Liver (tissue), 9 donors: ENCODE results near the gene MRPL50. TPM values are rescaled to one million over a fixed set of nuclear protein-coding genes. Genes with fewer than 3 reads are reported as not detected.
A peak's percentile ranks its signal among the peaks of the same experiment; 100 is the strongest.

Source experiments
- DNase-seq: peaks from one replicate; pipeline ENCODE4 v3.0.0-alpha.2; 2017; ENCODE audit warnings: low spot score
- H3K27ac ChIP-seq, 2 donors: one replicate each; pipeline ENCODE4 v1.7.0; 2013; ENCODE audit warnings: inconsistent platforms in 2 of 2, low read length in 2 of 2, control low read depth in 1 of 2, low read depth in 1 of 2, mild to moderate bottlenecking in 1 of 2
- H3K27me3 ChIP-seq, 4 donors: one replicate each; pipeline versions ENCODE4 v1.6.1 to v1.7.0; 2013; ENCODE audit warnings: low read length in 3 of 4, inconsistent platforms in 1 of 4, mild to moderate bottlenecking in 1 of 4, moderate library complexity in 1 of 4; ENCODE audit not compliant: control insufficient read depth in 4 of 4, insufficient read depth in 4 of 4
- H3K36me3 ChIP-seq, 4 donors: one replicate each; pipeline versions ENCODE4 v1.6.1 to v1.7.0; 2013; ENCODE audit warnings: low read length in 3 of 4, mild to moderate bottlenecking in 3 of 4, low read depth in 1 of 4, moderate library complexity in 1 of 4; ENCODE audit not compliant: control insufficient read depth in 4 of 4, insufficient read depth in 3 of 4
- H3K4me1 ChIP-seq, 4 donors: one replicate each; pipeline versions ENCODE4 v1.6.1 to v1.7.0; 2013; ENCODE audit warnings: low read length in 3 of 4, mild to moderate bottlenecking in 3 of 4, moderate library complexity in 1 of 4; ENCODE audit not compliant: control insufficient read depth in 4 of 4, insufficient read depth in 4 of 4
- H3K4me3 ChIP-seq, 3 donors: one replicate each; pipeline versions ENCODE4 v1.6.1 to v1.7.0; 2013; ENCODE audit warnings: low read length in 3 of 3, control low read depth in 1 of 3, low read depth in 1 of 3, mild to moderate bottlenecking in 1 of 3
- H3K9ac ChIP-seq, 2 donors: one replicate each; pipeline ENCODE4 v1.7.0; 2013; ENCODE audit warnings: low read length in 2 of 2, mild to moderate bottlenecking in 2 of 2, moderate library complexity in 2 of 2, control low read depth in 1 of 2, low read depth in 1 of 2
- H3K9me3 ChIP-seq, 4 donors: one replicate each; pipeline versions ENCODE4 v1.6.1 to v1.7.0; 2013; ENCODE audit warnings: low read length in 3 of 4; ENCODE audit not compliant: control insufficient read depth in 4 of 4
- ATF3 ChIP-seq: IDR thresholded peaks from 2 replicates; pipeline ENCODE4 v1.6.1; 2016; ENCODE audit warnings: antibody characterized with exemption
- CTCF ChIP-seq: fragments of 150-350 bp; IDR thresholded peaks from 2 replicates; pipeline ENCODE4 v1.5.1; 2017; ENCODE audit warnings: improper control_type of control experiment, low read depth, low read length; ENCODE audit not compliant: missing input control
- EGR1 ChIP-seq, 2 donors: IDR thresholded peaks; 2 replicates each; pipeline ENCODE4 v1.6.1; 2016 to 2018; ENCODE audit warnings: antibody characterized with exemption in 2 of 2, low read depth in 2 of 2
- FOXA1 ChIP-seq: IDR thresholded peaks from 2 replicates; pipeline ENCODE4 v1.6.1; 2016; ENCODE audit warnings: antibody characterized with exemption
- FOXA2 ChIP-seq: IDR thresholded peaks from 2 replicates; pipeline ENCODE4 v1.6.1; 2016; ENCODE audit warnings: antibody characterized with exemption
- GABPA ChIP-seq, 2 donors: IDR thresholded peaks in 1 of 2; conservative IDR thresholded peaks in 1 of 2; 2 replicates each; pipeline ENCODE4 v1.6.1; 2016; ENCODE audit warnings: antibody characterized with exemption in 2 of 2, mild to moderate bottlenecking in 1 of 2, moderate library complexity in 1 of 2
- HNF4A ChIP-seq, 2 donors: conservative IDR thresholded peaks; 2 replicates each; pipeline ENCODE4 v1.6.1; 2016; ENCODE audit warnings: antibody characterized with exemption in 2 of 2, mild to moderate bottlenecking in 2 of 2
- HNF4G ChIP-seq: IDR thresholded peaks from 2 replicates; pipeline ENCODE4 v1.6.1; 2016; ENCODE audit warnings: antibody characterized with exemption
- JUND ChIP-seq, 2 donors: IDR thresholded peaks; 2 replicates each; pipeline ENCODE4 v1.6.1; 2016; ENCODE audit warnings: antibody characterized with exemption in 2 of 2
- MAX ChIP-seq: IDR thresholded peaks from 2 replicates; pipeline ENCODE4 v1.6.1; 2016; ENCODE audit warnings: antibody characterized with exemption
- NR2F2 ChIP-seq: IDR thresholded peaks from 2 replicates; pipeline ENCODE4 v1.6.1; 2016; ENCODE audit warnings: antibody characterized with exemption
- RAD21 ChIP-seq, 2 donors: IDR thresholded peaks; 2 replicates each; pipeline ENCODE4 v1.6.1; 2016; ENCODE audit warnings: antibody characterized with exemption in 2 of 2, mild to moderate bottlenecking in 2 of 2
- REST ChIP-seq: IDR thresholded peaks from 2 replicates; pipeline ENCODE4 v1.6.1; 2016; ENCODE audit warnings: antibody characterized with exemption, mild to moderate bottlenecking
- RXRA ChIP-seq, 2 donors: IDR thresholded peaks; 2 replicates each; pipeline ENCODE4 v1.6.1; 2017 to 2018; ENCODE audit warnings: antibody characterized with exemption in 2 of 2, mild to moderate bottlenecking in 1 of 2
- SP1 ChIP-seq: IDR thresholded peaks from 2 replicates; pipeline ENCODE4 v1.6.1; 2018; ENCODE audit warnings: antibody characterized with exemption, mild to moderate bottlenecking
- TAF1 ChIP-seq: conservative IDR thresholded peaks from 2 replicates; pipeline ENCODE4 v1.6.1; 2016; ENCODE audit warnings: antibody characterized with exemption, mild to moderate bottlenecking
- YY1 ChIP-seq: IDR thresholded peaks from 2 replicates; pipeline ENCODE4 v1.6.1; 2016; ENCODE audit warnings: antibody characterized with exemption, mild to moderate bottlenecking
- ZBTB33 ChIP-seq: IDR thresholded peaks from 2 replicates; pipeline ENCODE4 v1.6.1; 2016; ENCODE audit warnings: antibody characterized with exemption
- WGBS: extraction: QIAGEN DNeasy Blood & Tissue Kit; methylation state at CpG from one replicate; pipeline ENCODE4 v1.1.7; 2013; 5-methylcytosine and 5-hydroxymethylcytosine counted together
- polyA plus RNA-seq, 2 donors: library from polyadenylated mRNA; stranded (reverse) in 1 of 2; unstranded in 1 of 2; fragments of 200-250 nt in 1 of 2; fragments of >200 nt in 1 of 2; fragmentation: Nextera tagmentation in 1 of 2; extraction: Ambion mirVana in 1 of 2; gene quantifications; one replicate each; pipeline versions ENCODE4 v1.2.1 to v1.2.3, GENCODE V29; 2013 to 2015
- total RNA-seq, 2 donors: library from RNA; depleted of rRNA; stranded (reverse); fragments of >200 nt; gene quantifications; one replicate each; pipeline ENCODE4 v1.2.3, GENCODE V29; 2014
- donor health status: healthy.
- donor health status: healthy.
- donor health status: healthy.
- donor health status: healthy.
- donor health status: healthy.

The MRPL50 gene
- total and polyA plus RNA-seq, 4 donors: 5.7 to 12.3 (median 10.5) TPM

GRCh38 chr9:101427358-101427757 is 28.9 kb upstream of the MRPL50 start:
- Histone ChIP-seq H3K4me3 (no peak overlapping the region), H3K27me3 (no peaks in the 10 kb centered on the region), H3K36me3 (peaks cover 6 to 88% (median 62%) of the 10 kb centered on the region in 4 donors), H3K4me1 (peaks cover 4 to 57% (median 31%) of the 10 kb centered on the region in 4 donors), H3K9me3 (no peaks in the 10 kb centered on the region), H3K9ac (no peak overlapping the region), H3K27ac (peak overlapping the region in 1 of 2 donors; percentile 12)
- TF ChIP-seq RAD21 (IDR thresholded peaks at IDR 0.05) (no peak), FOXA2 (peak; percentile 16)
- DNase-seq: no peak
- WGBS: 89% methylated on average over 8 of the region's 8 CpGs

GRCh38 chr9:101421653-101422065 is 23.2 kb upstream of the MRPL50 start:
- WGBS: 46% methylated on average over 5 of the region's 5 CpGs
- no peak overlapping the region for H3K9ac ChIP-seq
- DNase-seq: peak; percentile 60

More at GRCh38 chr9:101421653-101422065, 23.2 kb upstream of the MRPL50 start:
- peaks cover 4 to 56% (median 44%) of the 10 kb centered on the region in 4 donors for H3K36me3 ChIP-seq
- no peaks in the 10 kb centered on the region for H3K27me3 ChIP-seq
- H3K9me3 ChIP-seq: no peaks in the 10 kb centered on the region
- TF ChIP-seq ZBTB33 (no peak), TAF1 (no peak), SP1 (peak; percentile 30), RAD21 (IDR thresholded peaks at IDR 0.05) (no peak), EGR1 (IDR thresholded peaks at IDR 0.05; ENCODE audit: low read depth in 2 of 2) (no peak), MAX (no peak), NR2F2 (peak; percentile 52), ATF3 (no peak), HNF4A (conservative IDR thresholded peaks at IDR 0.05) (peak; percentile 48 to 49), CTCF (no peak), FOXA1 (no peak), JUND (IDR thresholded peaks at IDR 0.05) (peak in 1 of 2 donors; percentile 54), GABPA (IDR thresholded peaks at IDR 0.05 in 1 of 2, conservative IDR thresholded peaks at IDR 0.05 in 1 of 2) (no peak), REST (no peak), HNF4G (no peak), FOXA2 (no peak), YY1 (no peak), RXRA (IDR thresholded peaks at IDR 0.05) (peak; percentile 71 to 77)
- H3K27ac ChIP-seq: no peak overlapping the region
- H3K4me3 ChIP-seq: no peak overlapping the region
- H3K4me1 ChIP-seq: peaks cover 0 to 13% (median 6%) of the 10 kb centered on the region in 4 donors
